Activated CD4-positive, alpha-beta T cell treated with anti-CD3 and anti-CD28 coated beads for 36 hours (primary cell): ENCODE results near the gene TMEM120B. TPM values are rescaled to one million over a fixed set of nuclear protein-coding genes. Genes with fewer than 3 reads are reported as not detected.

Experiments
- ATAC-seq: fragments of 200-7000 bp; cut with Tn5 transposase; one replicate; pipeline ENCODE4 v1.10.0; 2021; ENCODE audit warnings: mild to moderate bottlenecking, moderate library complexity
- CTCF ChIA-PET: fragments of 350-600 bp; sonication (Branson Sonifier 250); formaldehyde crosslinking; loops from one replicate; lab custom pipeline; 2021; ENCODE audit warnings: antibody characterized with exemption; lab: Charles Lee
- POLR2A ChIA-PET: fragments of 350-600 bp; sonication (Branson Sonifier 250); formaldehyde crosslinking; loops from one replicate; lab custom pipeline; 2021; ENCODE audit warnings: antibody characterized with exemption, inconsistent platforms; lab: Charles Lee
- DNase-seq: peaks from one replicate; pipeline ENCODE4 v3.0.0-alpha.2; 2020
- H3K27ac Mint-ChIP-seq: one replicate; pipeline ENCODE4 v1.8.0; 2021; ENCODE audit warnings: mixed read lengths
- H3K27me3 Mint-ChIP-seq: one replicate; pipeline ENCODE4 v1.8.0; 2021; ENCODE audit warnings: mixed read lengths
- H3K36me3 Mint-ChIP-seq: one replicate; pipeline ENCODE4 v1.8.0; 2021; ENCODE audit warnings: low read depth, mixed read lengths
- H3K4me1 Mint-ChIP-seq: one replicate; pipeline ENCODE4 v1.8.0; 2021; ENCODE audit warnings: mixed read lengths
- H3K4me3 Mint-ChIP-seq: one replicate; pipeline ENCODE4 v1.8.0; 2021; ENCODE audit warnings: mild to moderate bottlenecking, moderate library complexity, mixed read lengths
- H3K9me3 Mint-ChIP-seq: one replicate; pipeline ENCODE4 v1.8.0; 2021; ENCODE audit warnings: low read depth, mixed read lengths
- intact Hi-C, 2 experiments: fragments of 100-400 bp; cut with DNase I in 1 of 2; cut with micrococcal nuclease in 1 of 2; formaldehyde crosslinking; loops; one replicate each; pipeline versions ENCODE4 v1.14.2 to v1.15.1; 2022 to 2024; cut with DNase I, micrococcal nuclease
- total RNA-seq, 2 experiments: library from RNA; stranded (reverse); gene quantifications; one replicate each; pipeline ENCODE4 v1.2.3, GENCODE V29; 2021

The TMEM120B gene
- total RNA-seq, 2 experiments from 2014 or later = 8.8 to 11.7 TPM

DNA sequence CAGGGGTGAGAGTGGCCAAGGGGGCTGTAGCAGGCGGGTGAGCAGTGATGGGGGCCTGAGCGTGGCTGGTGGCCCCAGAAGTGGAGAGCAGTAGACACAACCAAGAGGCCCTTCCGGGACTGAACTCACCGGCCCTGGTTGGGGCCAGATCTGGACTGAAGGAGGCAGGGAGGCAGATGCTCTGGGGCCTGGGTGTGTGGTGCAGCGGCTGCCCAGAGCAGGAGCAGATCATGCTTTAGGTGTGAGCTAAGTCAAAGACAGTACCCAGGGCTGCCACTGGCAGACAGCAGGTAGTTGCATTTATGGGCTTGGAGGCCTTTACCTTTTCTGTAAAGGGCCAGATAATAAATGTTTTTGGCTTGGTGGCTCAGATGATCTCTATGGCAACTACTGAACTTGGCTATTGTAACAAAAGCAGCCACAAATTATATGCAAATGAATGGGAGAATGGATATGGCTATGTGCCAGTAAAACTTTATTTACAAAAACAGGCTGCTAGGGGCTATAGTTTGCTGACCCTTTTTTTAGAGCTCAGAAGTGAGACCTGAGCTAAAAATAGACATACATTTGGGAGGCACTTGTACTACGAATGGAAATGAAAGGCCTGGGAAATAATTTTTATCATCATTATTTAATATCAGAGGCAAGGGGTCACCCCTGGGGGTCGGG lies 116.8 kb downstream of the TMEM120B start:
- ChIA-PET POLR2A (no interaction called here), CTCF (interaction anchor here (0.6 kb wide), 1 partner anchor 21 kb away, joined by 4 read pairs; no protein-coding TSS in a partner anchor)
- DNase-seq (no peak), ATAC-seq (no peak)
- intact Hi-C loops = no loop called here
- Mint-ChIP-seq H3K9me3 (no peaks in the 10 kb centered on the region), H3K27ac (no peak overlapping the region), H3K4me1 (peaks cover 2% of the 10 kb centered on the region), H3K36me3 (peaks cover 31% of the 10 kb centered on the region), H3K27me3 (no peaks in the 10 kb centered on the region), H3K4me3 (no peak overlapping the region)

DNA sequence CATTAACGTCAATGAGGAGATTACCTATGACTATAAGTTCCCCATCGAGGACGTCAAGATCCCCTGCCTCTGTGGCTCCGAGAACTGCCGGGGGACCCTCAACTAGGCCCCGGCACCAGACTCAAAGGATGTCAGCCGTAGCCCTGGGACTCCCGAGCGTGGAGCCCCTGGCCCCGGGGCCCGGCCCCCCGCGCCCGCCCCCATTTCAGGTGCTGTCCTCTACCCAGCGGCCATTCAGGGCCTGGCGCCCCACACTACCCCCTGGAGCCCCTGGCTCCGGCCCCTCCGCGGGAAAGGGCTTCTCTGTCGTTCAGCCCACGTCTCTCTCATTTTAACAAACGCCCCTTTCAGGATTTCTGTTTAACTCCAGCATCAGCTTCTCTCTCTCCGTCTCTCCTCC lies 117.6 kb downstream of the TMEM120B start:
- Mint-ChIP-seq H3K27ac (no peak overlapping the region), H3K4me3 (no peak overlapping the region), H3K4me1 (peaks cover 2% of the 10 kb centered on the region), H3K9me3 (no peaks in the 10 kb centered on the region), H3K36me3 (peaks cover 31% of the 10 kb centered on the region), H3K27me3 (no peaks in the 10 kb centered on the region)
- ATAC-seq (no peak), DNase-seq (no peak)
- intact Hi-C loops = no loop called here
- CTCF ChIA-PET = no interaction called here
- POLR2A ChIA-PET = no interaction called here

DNA sequence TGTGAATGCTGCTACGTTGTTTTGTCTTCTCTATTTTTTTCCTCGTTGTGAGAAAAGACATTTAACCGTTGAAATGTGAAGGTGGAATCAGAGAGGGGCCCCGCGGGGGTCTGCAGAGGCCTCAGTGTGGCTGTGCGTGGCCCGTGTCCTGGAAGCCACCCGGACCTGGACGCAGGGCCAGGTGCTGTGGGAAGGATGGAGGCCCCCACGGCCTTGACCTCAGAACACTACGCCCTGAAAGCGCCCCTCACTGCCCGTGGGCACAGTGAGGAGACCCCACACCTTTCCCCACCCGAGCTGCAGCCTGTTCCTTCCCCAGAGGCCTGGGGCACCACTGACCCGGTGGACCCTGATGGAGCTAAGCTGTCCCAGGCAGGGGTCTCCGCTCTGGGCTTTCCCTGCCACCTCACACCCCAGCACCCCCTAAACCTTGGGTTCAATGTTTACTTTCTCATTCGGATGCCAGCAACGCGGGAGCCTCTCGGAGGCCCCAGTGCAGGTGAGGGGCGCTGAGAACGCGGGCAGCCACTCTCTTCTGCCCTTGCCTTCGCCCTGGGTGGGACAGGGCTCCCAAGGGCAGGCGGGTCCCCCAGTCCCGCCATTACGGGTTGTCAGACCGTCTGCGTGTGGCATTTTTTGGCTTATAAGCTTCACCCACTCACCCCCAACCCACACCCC lies 118.2 kb downstream of the TMEM120B start:
- CTCF ChIA-PET = no interaction called here
- Mint-ChIP-seq H3K4me1 (peaks cover 2% of the 10 kb centered on the region), H3K9me3 (no peaks in the 10 kb centered on the region), H3K27me3 (no peaks in the 10 kb centered on the region), H3K36me3 (peaks cover 31% of the 10 kb centered on the region), H3K27ac (no peak overlapping the region), H3K4me3 (no peak overlapping the region)
- ATAC-seq (no peak), DNase-seq (no peak)
- POLR2A ChIA-PET = no interaction called here
- intact Hi-C loops = no loop called here

Other genes with a start within 250 kb of the TMEM120B start
- 10 to 100 TPM; 39.2 to 48.7 TPM for gene KDM2B, start 131.7 kb upstream of the TMEM120B start, total RNA-seq
- 10 to 100 TPM; 29.4 to 35.9 TPM for gene ORAI1, start 86.2 kb upstream of the TMEM120B start, total RNA-seq
- 1 to 10 TPM; 2.0 to 2.6 TPM for gene MORN3, start 43.1 kb upstream of the TMEM120B start, total RNA-seq
- gene RHOF, start 80.9 kb downstream of the TMEM120B start, total RNA-seq = 100 to 1,000 TPM in 1 of 2 experiments, 10 to 100 TPM in 1; 100.0 to 105 TPM
- 10 to 100 TPM; 13.7 to 14.0 TPM for gene SETD1B, start 91.3 kb downstream of the TMEM120B start, total RNA-seq
- not detected for gene HPD, start 146.1 kb downstream of the TMEM120B start, total RNA-seq
- gene PSMD9, start 176.0 kb downstream of the TMEM120B start, total RNA-seq = 10 to 100 TPM; 50.4 to 56.2 TPM
- under 1 TPM; 0.59 to 0.65 TPM for gene CFAP251, start 205.8 kb downstream of the TMEM120B start, total RNA-seq